Measurements from ENCODE around the gene ABLIM2.

Gene ABLIM2

GRCh38 chr4:8136529-8136928 is 22.1 kb downstream of the ABLIM2 start:
- no peak overlapping the region for H3K4me3 ChIP-seq (ENCODE audit: low read depth, low read length)
- no peak for TF ChIP-seq CTCF (IDR thresholded peaks at IDR 0.05; ENCODE audit: low read depth, low read length)

- no peak overlapping the region for H3K4me3 ChIP-seq (ENCODE audit: low read depth, low read length)
- no peak for TF ChIP-seq CTCF (IDR thresholded peaks at IDR 0.05; ENCODE audit: low read depth, low read length)
These were observed 22.9 kb downstream of the ABLIM2 start for GRCh38 chr4:8135666-8136065.

GRCh38 chr4:8133897-8134563 is 24.6 kb downstream of the ABLIM2 start:
- H3K4me3 ChIP-seq (ENCODE audit: low read depth, low read length) = no peak overlapping the region
- TF ChIP-seq CTCF (IDR thresholded peaks at IDR 0.05; ENCODE audit: low read depth, low read length) = no peak

- no peak overlapping the region for H3K4me3 ChIP-seq (ENCODE audit: low read depth, low read length)
- no peak for TF ChIP-seq CTCF (IDR thresholded peaks at IDR 0.05; ENCODE audit: low read depth, low read length)
These were observed 25.5 kb downstream of the ABLIM2 start for GRCh38 chr4:8132947-8133705.

- TF ChIP-seq CTCF (IDR thresholded peaks at IDR 0.05; ENCODE audit: low read depth, low read length) = no peak
- H3K4me3 ChIP-seq (ENCODE audit: low read depth, low read length) = no peak overlapping the region
These were observed 26.2 kb downstream of the ABLIM2 start for GRCh38 chr4:8132400-8132799.

GRCh38 chr4:8131826-8132225 is 26.8 kb downstream of the ABLIM2 start:
- TF ChIP-seq CTCF (IDR thresholded peaks at IDR 0.05; ENCODE audit: low read depth, low read length) = no peak
- no peak overlapping the region for H3K4me3 ChIP-seq (ENCODE audit: low read depth, low read length)

GRCh38 chr4:8131210-8131609 is 27.4 kb downstream of the ABLIM2 start:
- TF ChIP-seq CTCF (IDR thresholded peaks at IDR 0.05; ENCODE audit: low read depth, low read length) = no peak
- no peak overlapping the region for H3K4me3 ChIP-seq (ENCODE audit: low read depth, low read length)
